BE2C (cell line): ENCODE results near the gene TMEM161B.
A peak's percentile ranks its signal among the peaks of the same experiment; 100 is the strongest.
"Not testable (repeated sequence)": the region's sequence is repeated elsewhere in the genome, so short reads cannot be mapped to it uniquely, and the experiment has no call there.

Experiments
- DNase-seq: peaks from one replicate; pipeline ENCODE4 v3.0.0-alpha.2; 2020
- H3K27me3 ChIP-seq: fragments of 250-450 bp; sonication (Bioruptor Pico); 2 replicates; pipeline ENCODE4 v1.5.1; 2020; ENCODE audit warnings: mild to moderate bottlenecking
- H3K36me3 ChIP-seq: fragments of 250-450 bp; sonication (Bioruptor Pico); 2 replicates; pipeline ENCODE4 v1.5.1; 2020; ENCODE audit warnings: mild to moderate bottlenecking
- H3K4me1 ChIP-seq: fragments of 250-450 bp; sonication (Bioruptor Pico); 2 replicates; pipeline ENCODE4 v1.5.1; 2020
- H3K4me3 ChIP-seq: 2 replicates; pipeline ENCODE4 v1.5.1; 2011; ENCODE audit warnings: low read depth, low read length
- H3K9me3 ChIP-seq: fragments of 250-450 bp; sonication (Bioruptor Pico); 2 replicates; pipeline ENCODE4 v1.5.1; 2020
- TF ChIP-seq, protein P1 (sequence below): IDR thresholded peaks from 2 replicates; pipeline ENCODE4 v1.5.1; 2012; ENCODE audit warnings: mild to moderate bottlenecking, low read depth, low read length

Gene TMEM161B

DNA sequence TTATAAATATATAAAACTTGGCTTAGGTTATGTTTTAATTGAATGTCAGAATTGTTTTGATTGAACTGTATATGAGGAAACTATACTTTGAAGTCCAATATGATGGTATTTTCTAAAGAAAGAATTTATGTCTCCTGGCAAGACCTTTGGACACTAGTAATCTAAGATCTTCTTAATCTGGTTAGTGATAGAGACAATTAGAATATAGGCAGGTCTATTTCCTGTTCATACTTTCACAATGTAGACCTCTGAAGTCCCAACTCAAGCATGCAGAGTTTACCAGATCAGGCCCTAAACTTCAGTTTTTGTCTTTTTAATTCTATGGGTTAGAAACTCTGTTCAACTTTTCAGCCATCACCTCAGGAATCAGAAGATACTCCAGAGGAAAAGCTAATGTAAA lies 6.9 kb upstream of the TMEM161B start:
- TF ChIP-seq, protein P1, sequence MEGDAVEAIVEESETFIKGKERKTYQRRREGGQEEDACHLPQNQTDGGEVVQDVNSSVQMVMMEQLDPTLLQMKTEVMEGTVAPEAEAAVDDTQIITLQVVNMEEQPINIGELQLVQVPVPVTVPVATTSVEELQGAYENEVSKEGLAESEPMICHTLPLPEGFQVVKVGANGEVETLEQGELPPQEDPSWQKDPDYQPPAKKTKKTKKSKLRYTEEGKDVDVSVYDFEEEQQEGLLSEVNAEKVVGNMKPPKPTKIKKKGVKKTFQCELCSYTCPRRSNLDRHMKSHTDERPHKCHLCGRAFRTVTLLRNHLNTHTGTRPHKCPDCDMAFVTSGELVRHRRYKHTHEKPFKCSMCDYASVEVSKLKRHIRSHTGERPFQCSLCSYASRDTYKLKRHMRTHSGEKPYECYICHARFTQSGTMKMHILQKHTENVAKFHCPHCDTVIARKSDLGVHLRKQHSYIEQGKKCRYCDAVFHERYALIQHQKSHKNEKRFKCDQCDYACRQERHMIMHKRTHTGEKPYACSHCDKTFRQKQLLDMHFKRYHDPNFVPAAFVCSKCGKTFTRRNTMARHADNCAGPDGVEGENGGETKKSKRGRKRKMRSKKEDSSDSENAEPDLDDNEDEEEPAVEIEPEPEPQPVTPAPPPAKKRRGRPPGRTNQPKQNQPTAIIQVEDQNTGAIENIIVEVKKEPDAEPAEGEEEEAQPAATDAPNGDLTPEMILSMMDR: no peak
- Histone ChIP-seq H3K36me3 (peaks cover 11% of the 10 kb centered on the region), H3K9me3 (no peaks in the 10 kb centered on the region), H3K27me3 (no peaks in the 10 kb centered on the region), H3K4me1 (no peaks in the 10 kb centered on the region; the same call in 1 of the 2 replicates), H3K4me3 (no peak overlapping the region)
- DNase-seq: no peak

DNA sequence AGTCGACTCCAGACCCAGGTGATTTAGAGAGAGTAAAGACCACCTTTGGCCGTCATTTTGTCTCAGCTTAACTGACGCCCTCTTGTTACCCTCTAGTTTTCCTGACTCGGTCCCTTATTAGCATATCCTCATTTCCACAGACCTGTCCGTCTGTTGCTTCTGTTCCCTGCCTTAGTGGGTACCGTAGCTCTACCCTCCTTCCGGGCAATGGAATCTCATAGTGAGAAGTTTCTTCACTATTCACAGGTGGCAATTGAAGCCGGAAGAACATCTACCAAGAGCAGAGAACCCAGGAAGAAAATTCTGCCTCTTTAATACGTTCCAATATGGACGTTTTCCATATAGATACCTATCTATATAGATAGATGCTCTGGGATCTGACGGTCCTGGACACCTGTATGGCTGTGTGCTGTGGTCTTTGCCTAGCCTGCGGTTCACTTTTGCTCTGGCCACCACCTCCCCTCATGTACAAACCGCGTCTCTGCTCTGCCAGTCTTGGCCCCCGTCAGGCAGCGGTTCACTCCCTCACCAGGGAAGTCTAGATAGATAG lies 652 bp upstream of the TMEM161B start:
- Histone ChIP-seq H3K4me1 (no peaks in the 10 kb centered on the region), H3K27me3 (no peaks in the 10 kb centered on the region), H3K36me3 (peaks cover 8% of the 10 kb centered on the region), H3K4me3 (peak overlapping the region; percentile 75), H3K9me3 (no peaks in the 10 kb centered on the region)
- DNase-seq: no peak
- TF ChIP-seq, protein P1: no peak

DNA sequence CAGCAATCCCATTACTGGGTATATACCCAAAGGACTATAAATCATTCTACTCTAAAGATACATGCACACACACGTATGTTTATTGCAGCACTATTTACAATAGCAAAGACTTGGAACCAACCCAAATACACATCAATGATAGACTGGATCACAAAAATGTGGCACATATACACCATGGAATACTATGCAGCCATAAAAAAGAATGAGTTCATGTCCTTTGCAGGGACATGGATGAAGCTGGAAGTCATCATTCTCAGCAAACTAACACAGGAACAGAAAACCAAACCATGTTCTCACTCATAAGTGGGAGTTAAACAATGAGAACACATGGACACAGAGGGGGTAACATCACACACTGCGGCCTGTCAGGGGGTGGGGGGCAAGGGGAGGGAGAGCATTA lies 4.1 kb downstream of the TMEM161B start:
- H3K9me3 ChIP-seq, H3K27me3 ChIP-seq, H3K36me3 ChIP-seq, H3K4me3 ChIP-seq, DNase-seq, H3K4me1 ChIP-seq: not testable (repeated sequence)

DNA sequence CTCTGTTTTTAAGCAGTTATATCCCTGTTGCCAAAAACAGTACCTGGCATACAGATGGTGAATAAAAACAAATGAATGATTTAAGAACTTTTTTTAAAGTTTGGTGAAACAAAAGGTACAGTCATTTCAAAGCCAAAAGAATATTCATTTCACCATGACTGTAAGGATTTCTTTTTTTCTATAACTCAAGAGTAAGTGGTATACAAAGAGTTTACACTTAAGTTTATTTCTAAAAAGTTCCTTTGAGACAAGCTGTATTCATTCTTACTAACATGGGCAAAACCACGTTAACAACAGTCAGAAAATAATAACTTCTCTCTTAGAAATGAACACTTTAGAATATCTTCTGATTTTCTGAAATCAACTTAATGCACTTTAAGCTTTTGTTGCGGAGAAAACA lies 5.3 kb downstream of the TMEM161B start:
- TF ChIP-seq, protein P1: no peak
- Histone ChIP-seq H3K27me3 (no peaks in the 10 kb centered on the region), H3K36me3 (no peaks in the 10 kb centered on the region), H3K9me3 (no peaks in the 10 kb centered on the region), H3K4me1 (no peaks in the 10 kb centered on the region), H3K4me3 (no peak overlapping the region)
- DNase-seq: no peak

DNA sequence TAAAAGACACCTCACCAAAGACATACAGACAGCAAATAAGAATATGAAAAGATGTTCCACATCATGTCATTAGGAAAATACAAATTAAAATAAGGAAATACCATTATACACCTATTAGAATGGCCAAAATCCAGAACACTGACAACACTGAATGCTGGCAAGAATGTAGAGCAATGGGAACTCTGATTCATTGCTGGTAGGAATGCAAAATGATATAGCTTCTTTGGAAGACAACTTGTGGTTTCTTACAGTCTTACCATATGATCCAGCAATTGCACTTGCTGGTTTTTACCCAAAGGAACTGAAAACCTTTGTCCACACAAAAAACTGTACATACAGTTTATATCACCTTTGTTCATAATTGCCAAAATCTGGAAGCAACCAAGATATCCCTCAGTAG lies 6.5 kb downstream of the TMEM161B start:
- Histone ChIP-seq H3K27me3 (no peaks in the 10 kb centered on the region), H3K4me1 (no peaks in the 10 kb centered on the region), H3K4me3 (no peak overlapping the region), H3K36me3 (no peaks in the 10 kb centered on the region), H3K9me3 (no peaks in the 10 kb centered on the region)
- TF ChIP-seq, protein P1: no peak
- DNase-seq: no peak

DNA sequence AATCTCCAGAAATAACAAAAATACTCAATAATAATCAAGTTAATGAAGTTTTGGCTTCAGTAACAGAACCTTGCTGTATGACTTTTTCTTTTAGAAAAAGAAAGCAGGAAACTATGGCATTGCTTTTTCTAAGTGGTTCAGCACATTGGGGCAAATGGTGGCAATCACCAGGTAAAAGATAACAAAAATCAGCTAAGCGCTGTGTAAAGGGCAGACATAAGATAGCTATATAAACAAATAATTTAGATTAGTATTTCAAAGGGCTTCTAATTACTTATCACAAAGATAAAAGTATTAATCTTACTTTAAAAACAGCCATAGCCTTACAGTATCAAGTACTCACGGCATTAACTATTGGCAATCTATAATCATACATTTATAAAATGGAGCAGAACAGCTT lies 10.0 kb downstream of the TMEM161B start:
- TF ChIP-seq, protein P1: no peak
- Histone ChIP-seq H3K27me3 (no peaks in the 10 kb centered on the region), H3K4me3 (no peak overlapping the region), H3K36me3 (no peaks in the 10 kb centered on the region), H3K9me3 (no peaks in the 10 kb centered on the region), H3K4me1 (no peaks in the 10 kb centered on the region)
- no peak for DNase-seq

DNA sequence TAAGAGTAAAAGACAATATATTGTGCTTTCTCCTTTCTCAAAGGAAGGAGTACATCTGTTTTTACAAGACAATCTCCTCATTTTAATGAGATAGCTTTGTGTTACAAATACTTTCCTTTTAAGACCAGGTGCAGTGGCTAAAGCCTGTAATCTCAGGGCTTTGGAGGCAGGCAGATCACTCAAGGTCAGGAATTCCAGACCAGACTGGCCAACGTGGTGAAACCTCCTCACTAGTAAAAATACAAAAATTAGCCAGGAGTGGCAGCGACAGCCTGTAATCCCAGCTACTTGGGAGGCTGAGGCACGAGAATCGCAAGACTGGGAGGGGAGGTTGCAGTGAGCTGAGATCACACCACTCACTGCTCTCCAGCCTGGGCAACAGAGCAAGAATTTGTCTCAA lies 11.8 kb downstream of the TMEM161B start:
- Histone ChIP-seq H3K36me3 (no peaks in the 10 kb centered on the region), H3K27me3 (no peaks in the 10 kb centered on the region), H3K4me3 (no peak overlapping the region)

More for the DNA sequence above, 11.8 kb downstream of the TMEM161B start:
- no peaks in the 10 kb centered on the region for H3K9me3 ChIP-seq
- H3K4me1 ChIP-seq: no peaks in the 10 kb centered on the region
- DNase-seq: no peak
- TF ChIP-seq, protein P1: no peak
